Left kidney (tissue), 2 donors: Measurements from ENCODE around the gene NLK. TPM values are rescaled to one million over a fixed set of nuclear protein-coding genes. Genes with fewer than 3 reads are reported as not detected.
"Not testable (repeated sequence)": the region's sequence is repeated elsewhere in the genome, so short reads cannot be mapped to it uniquely, and the experiment has no call there.

Source experiments
- DNase-seq: peaks from one replicate; pipeline ENCODE4 v3.0.0-alpha.2; 2013
- polyA plus RNA-seq: library from polyadenylated mRNA; unstranded; fragments of 120-200 nt; gene quantifications from one replicate; pipeline ENCODE4 v1.2.1, GENCODE V29; 2013; ENCODE audit not compliant: insufficient read length

Gene NLK
- polyA plus RNA-seq, 1 donor: 55.4 TPM

DNA sequence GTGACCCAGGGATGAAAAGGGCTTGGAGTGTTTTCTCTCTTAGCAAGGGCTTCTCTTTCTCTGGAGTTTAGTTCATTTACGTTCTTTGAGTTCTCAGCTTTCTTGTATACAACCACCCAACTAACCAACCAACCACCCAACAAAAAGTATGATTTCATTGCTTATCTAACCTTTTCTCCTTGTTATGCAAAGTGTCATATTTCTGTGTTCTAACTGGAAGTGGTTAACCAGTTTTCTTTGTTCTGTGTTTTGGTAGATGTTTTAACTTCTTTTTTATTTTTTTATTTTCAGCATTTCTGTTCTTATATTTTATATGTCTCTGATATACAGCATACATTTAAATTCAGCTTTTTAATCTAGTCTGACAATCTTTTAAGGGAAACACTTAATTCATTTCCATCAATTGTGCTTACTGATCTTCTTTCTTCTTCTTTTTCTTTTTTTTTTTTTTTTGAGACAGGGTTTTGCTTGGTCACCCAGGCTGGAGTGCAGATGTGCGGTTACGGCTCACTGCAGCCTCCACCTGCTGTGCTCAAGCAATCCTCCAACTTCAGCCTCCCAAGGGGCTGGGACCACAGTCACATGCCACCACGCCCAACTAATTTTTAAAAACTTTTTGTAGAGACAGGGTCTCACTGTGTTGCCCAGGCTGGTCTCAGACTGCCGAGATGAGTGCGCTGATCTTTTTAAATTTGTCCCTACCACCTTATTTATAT, 29.6 kb downstream of the NLK start:
- DNase-seq: no peak

GRCh38 chr17:28072936-28073533, 30.6 kb downstream of the NLK start:
- DNase-seq: no peak

DNA sequence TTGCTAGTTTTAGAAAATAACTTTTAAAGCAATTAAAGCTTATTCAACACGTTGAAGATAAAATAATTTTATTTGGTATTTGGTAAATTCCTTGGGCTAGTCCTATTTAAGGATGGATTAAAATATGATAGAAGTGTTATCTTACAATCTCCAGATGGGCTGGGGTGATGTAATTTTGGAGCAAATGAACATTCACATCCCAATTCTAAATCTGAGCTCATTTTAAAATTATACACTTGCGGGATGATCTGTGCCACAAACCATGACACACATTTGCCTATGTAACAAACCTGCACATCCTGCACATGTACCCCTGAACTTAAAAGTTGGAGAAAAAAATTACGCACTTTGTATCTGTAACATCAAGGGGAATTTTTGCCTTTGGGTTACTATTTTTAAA, 31.5 kb downstream of the NLK start:
- no peak for DNase-seq

- DNase-seq: no peak
Observed at GRCh38 chr17:28076144-28076543, 33.7 kb downstream of the NLK start.

GRCh38 chr17:28077140-28077539, 34.7 kb downstream of the NLK start:
- DNase-seq: not testable (repeated sequence)

- DNase-seq: no peak
Observed at GRCh38 chr17:28078341-28079229, 36.1 kb downstream of the NLK start.

GRCh38 chr17:28081467-28081866, 39.0 kb downstream of the NLK start:
- no peak for DNase-seq

DNA sequence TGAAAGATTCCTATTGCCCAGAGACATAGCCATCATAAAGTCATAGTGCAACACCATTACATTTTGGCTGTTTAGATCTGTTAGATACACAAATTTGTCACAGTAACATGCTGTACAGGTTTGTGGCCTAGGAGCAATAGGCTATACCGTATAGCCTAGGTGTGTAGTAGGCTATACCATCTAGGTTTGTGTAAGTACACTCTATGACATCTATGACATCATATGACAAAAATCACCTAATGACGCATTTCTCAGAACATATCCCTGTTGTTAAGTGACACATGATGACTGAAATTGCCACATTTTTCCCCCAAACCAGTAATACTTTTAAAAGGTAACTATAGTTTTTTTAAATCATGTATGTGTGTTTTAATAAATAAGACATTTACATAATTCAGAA, 43.3 kb downstream of the NLK start:
- no peak for DNase-seq

DNA sequence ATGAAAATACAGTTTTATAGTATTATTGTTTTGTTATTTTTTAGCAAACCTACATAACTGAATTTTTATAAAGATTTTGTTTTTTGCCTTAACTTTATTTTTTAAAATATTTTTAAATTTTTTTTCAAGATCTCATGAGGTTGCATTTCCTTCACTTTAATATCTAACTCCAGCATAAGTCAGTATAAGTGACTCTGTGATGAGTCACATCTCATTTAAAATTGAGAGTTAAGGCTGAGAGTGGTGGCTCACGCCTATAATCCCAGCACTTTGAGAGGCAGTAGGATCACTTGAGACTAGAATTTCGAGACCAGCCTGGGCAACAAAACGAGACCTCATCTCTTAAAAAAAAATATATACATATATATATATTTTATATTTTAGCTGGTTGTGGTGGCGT, 44.0 kb downstream of the NLK start:
- DNase-seq: no peak

DNA sequence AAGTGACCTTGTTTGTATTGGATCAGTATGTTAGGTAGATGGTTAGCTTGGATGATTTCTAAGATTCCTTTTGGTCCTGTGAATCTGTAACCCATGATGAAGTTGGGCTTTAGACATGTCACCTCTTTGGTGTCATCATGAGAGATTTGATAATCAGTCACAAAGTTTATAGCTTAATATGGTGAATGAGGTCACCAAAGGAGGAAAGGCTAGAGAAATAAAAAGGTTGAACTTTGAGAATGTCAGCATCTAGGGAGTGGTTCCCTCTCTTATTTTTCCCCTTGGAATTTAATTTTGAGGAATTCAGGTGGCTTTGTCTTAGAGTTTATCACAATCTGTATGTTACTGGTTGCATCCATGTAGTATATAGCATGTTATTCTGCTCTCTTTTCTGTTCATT, 45.3 kb downstream of the NLK start:
- DNase-seq: no peak

DNA sequence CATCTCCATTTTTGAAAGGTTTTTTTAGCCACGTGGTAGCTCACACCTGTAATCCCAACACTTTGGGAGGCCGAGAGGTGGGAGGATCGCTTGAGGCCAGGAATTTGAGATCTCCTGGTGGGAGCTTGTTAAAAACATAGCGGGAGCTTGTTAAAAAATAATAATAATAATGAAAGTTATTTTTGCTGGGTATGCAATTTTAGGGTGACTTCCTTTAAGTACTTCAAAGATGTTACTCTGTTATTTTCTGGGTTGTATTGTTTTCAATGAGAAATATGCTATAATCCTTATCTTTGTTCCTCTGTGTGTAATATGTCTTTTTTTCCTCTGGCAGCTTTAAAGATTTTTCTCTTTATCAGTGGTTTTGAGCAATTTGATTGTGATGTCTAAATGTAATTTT, 48.1 kb downstream of the NLK start:
- DNase-seq: no peak

- no peak for DNase-seq
Observed at GRCh38 chr17:28092088-28092487, 49.6 kb downstream of the NLK start.

- no peak for DNase-seq
Observed at GRCh38 chr17:28093999-28094716, 51.7 kb downstream of the NLK start.

GRCh38 chr17:28096756-28097155, 54.3 kb downstream of the NLK start:
- no peak for DNase-seq

GRCh38 chr17:28097254-28097653, 54.8 kb downstream of the NLK start:
- no peak for DNase-seq

GRCh38 chr17:28097901-28098300, 55.4 kb downstream of the NLK start:
- no peak for DNase-seq

GRCh38 chr17:28098591-28098990, 56.1 kb downstream of the NLK start:
- not testable (repeated sequence) for DNase-seq

GRCh38 chr17:28100251-28100650, 57.8 kb downstream of the NLK start:
- no peak for DNase-seq

DNA sequence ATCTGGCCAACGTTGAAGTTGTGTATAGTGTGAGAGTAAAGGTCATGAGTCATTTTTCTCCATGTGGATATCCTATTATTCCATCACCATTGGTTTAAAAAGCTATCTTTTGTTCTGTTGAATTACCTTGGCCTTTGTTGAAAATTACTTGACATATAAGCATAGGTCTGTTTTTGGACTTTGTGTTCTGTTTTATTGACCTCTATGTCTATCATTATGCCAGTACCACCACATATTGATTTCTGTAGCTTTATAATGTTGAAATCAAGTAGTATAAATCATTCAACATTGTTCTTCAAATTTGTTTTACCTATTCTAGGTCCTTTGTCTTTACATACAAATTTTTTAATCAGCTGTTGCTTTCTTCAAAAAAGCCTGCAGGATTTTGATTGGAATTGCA, 58.5 kb downstream of the NLK start:
- DNase-seq: no peak

- no peak for DNase-seq
Observed at GRCh38 chr17:28101919-28102318, 59.4 kb downstream of the NLK start.

DNA sequence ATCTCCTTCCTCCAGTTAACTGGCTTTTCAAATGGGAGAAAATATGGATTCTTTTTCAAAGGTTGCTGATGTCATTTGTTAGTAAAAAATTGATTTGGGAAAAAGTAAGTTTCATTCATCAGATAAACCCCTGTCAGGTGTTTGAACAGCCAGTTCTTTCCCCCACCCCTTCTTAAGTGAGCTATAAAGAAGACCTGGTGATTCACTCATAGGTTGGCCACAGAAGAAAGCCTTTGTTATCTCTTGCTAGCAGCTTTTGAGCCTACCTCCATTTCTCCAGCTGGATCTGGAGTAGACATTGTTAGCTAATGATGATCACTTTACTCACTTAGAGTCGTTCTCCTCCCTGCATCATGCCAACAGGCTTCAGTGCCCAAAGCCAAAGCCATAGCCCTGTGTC, 63.0 kb downstream of the NLK start:
- DNase-seq: no peak

DNA sequence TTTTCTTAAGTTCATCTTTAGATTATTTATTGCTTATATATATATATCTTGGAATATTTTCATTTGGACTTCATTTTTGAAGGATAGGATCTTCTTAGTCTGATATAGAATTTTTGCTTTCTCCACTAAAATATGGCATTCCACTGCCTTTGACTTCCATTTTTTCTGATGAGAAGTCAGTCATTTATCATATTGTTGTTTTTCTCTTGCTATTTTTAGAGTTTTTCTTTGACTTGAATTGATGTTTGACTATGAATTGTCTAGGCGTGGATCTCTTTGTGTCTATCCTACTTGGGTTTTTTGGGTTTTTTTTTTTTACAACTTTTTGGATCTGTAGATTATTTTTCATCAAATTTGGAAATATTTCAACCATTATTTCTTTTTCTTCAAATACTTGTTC, 67.7 kb downstream of the NLK start:
- DNase-seq: no peak

DNA sequence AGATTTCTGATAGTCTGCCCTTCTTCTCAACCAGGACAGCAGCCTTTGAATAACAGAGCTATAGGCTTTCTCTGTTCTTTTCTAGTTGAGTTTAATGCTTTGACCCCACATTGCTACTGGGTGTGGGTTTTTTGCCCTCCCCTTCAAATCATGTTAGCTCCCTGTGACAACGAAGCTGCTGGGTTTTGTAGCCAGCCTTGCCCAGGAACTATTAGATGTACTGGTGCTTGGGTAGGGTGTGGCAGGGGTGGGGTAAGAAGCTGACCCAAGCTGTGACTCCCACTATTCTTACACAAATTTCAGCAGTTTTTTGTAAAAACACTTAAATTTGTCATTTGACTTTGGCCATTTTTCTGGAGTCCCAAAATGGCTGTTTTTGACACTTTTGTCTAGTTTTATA, 69.7 kb downstream of the NLK start:
- no peak for DNase-seq
